ENCODE measurements around the gene EVC2.

Gene EVC2

DNA sequence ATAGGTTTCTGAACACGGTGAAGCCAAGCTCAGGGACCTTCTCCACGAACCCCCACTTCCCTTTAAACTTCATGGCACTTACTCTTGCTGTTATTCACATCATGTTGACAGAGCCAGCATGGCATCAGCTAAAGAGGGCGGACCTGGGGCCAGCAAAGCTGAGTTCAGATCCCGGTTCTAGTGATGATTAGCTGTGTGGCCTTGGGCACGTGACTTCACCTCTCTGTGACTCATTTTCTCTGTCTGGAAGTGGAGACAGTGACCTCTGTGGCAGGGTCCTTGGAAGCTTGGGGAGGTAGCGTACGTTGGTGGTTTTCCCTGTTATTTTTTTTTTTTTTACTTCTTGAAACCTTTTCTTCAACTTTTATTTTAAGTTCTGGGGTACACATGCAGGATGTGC lies 16.0 kb upstream of the EVC2 start:
- no peaks in the 10 kb centered on the region for H3K27me3 ChIP-seq (ENCODE audit: insufficient read depth, poor library complexity, severe bottlenecking)
- H3K36me3 ChIP-seq (ENCODE audit: low read depth), result peaks cover 64% of the 10 kb centered on the region
- DNase-seq (ENCODE audit: low spot score), result no peak
- no peak overlapping the region for H3K27ac ChIP-seq (ENCODE audit: poor library complexity, severe bottlenecking)
- no peak overlapping the region for H3K4me3 ChIP-seq (ENCODE audit: severe bottlenecking)
- TF ChIP-seq, protein P1, sequence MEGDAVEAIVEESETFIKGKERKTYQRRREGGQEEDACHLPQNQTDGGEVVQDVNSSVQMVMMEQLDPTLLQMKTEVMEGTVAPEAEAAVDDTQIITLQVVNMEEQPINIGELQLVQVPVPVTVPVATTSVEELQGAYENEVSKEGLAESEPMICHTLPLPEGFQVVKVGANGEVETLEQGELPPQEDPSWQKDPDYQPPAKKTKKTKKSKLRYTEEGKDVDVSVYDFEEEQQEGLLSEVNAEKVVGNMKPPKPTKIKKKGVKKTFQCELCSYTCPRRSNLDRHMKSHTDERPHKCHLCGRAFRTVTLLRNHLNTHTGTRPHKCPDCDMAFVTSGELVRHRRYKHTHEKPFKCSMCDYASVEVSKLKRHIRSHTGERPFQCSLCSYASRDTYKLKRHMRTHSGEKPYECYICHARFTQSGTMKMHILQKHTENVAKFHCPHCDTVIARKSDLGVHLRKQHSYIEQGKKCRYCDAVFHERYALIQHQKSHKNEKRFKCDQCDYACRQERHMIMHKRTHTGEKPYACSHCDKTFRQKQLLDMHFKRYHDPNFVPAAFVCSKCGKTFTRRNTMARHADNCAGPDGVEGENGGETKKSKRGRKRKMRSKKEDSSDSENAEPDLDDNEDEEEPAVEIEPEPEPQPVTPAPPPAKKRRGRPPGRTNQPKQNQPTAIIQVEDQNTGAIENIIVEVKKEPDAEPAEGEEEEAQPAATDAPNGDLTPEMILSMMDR (IDR thresholded peaks at IDR 0.05; ENCODE audit: poor library complexity, severe bottlenecking), result no peak
- no peak for ATAC-seq (ENCODE audit: low read depth)
- H3K9me3 ChIP-seq (ENCODE audit: severe bottlenecking), result no peaks in the 10 kb centered on the region
- no peaks in the 10 kb centered on the region for H3K4me1 ChIP-seq (ENCODE audit: insufficient read depth, poor library complexity, severe bottlenecking)

DNA sequence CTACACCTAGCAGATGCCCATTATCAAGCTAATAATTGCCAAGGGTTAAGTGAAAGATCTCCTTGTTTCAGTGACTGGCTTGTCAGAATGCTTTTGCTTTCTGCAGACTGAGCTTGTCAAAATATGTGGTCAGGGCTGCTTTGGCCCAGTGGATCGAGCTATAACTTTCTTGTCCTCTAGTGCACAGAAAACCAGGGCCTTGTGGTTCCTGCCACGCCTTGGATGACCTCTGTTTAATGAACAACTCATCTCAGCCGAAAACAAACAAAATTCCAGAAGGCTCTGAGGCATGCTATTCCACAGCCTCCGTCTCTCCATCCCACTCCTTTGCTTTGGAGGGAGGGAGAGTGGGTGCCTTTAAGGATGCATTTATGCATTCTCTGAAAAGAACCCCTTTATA lies 14.0 kb upstream of the EVC2 start:
- Histone ChIP-seq H3K27me3 (ENCODE audit: insufficient read depth, poor library complexity, severe bottlenecking) (no peaks in the 10 kb centered on the region), H3K4me3 (ENCODE audit: severe bottlenecking) (no peak overlapping the region), H3K4me1 (ENCODE audit: insufficient read depth, poor library complexity, severe bottlenecking) (no peaks in the 10 kb centered on the region), H3K27ac (ENCODE audit: poor library complexity, severe bottlenecking) (peak overlapping the region; percentile 10), H3K36me3 (ENCODE audit: low read depth) (peaks cover 74% of the 10 kb centered on the region), H3K9me3 (ENCODE audit: severe bottlenecking) (no peaks in the 10 kb centered on the region)
- ATAC-seq (ENCODE audit: low read depth), result peak; percentile 52; the same call in 2 of the 3 replicates
- DNase-seq (ENCODE audit: low spot score), result no peak
- TF ChIP-seq, protein P1 (IDR thresholded peaks at IDR 0.05; ENCODE audit: poor library complexity, severe bottlenecking), result no peak

DNA sequence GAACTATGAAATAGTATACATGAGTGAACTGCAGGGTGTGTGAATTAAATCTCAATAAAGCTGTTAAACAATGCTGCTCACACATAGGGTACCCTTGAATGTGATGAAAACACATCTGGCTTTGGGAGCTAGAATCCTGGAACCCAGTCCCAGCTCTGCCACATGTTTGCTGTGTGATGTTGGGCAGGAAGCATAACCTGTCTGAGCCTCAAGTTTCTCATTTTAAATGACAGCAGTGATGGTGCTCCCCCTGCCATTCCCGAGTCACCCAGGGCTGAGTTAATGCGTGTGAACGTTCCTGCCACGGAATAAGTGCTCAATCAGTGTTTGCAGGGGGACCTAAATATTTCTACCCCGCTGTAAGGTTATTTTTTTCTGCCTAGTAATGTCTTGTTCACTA lies 13.6 kb upstream of the EVC2 start:
- Histone ChIP-seq H3K27ac (ENCODE audit: poor library complexity, severe bottlenecking) (peak overlapping the region; percentile 10), H3K27me3 (ENCODE audit: insufficient read depth, poor library complexity, severe bottlenecking) (no peaks in the 10 kb centered on the region), H3K4me1 (ENCODE audit: insufficient read depth, poor library complexity, severe bottlenecking) (no peaks in the 10 kb centered on the region), H3K36me3 (ENCODE audit: low read depth) (peaks cover 78% of the 10 kb centered on the region), H3K9me3 (ENCODE audit: severe bottlenecking) (no peaks in the 10 kb centered on the region), H3K4me3 (ENCODE audit: severe bottlenecking) (no peak overlapping the region)
- TF ChIP-seq, protein P1 (IDR thresholded peaks at IDR 0.05; ENCODE audit: poor library complexity, severe bottlenecking), result no peak
- ATAC-seq (ENCODE audit: low read depth) (no peak), DNase-seq (ENCODE audit: low spot score) (no peak)

DNA sequence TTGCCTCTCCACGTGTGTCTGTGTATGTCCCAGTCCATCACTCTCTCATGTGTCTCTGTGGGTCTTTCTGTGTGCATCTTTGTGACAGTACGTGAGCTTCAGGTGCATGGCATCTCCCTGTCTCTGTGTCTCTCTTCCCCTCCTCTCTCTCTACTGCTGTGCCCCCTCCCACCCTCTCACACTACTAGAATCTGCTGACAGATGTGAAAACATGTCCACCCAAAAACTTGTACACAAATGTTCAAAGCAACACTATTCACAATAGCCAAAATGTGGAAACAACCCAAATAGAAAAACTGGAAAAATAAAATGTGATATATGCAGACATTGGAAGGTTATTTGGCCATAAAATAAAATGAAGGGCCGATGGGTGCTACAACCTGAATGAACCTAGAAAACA lies 12.6 kb upstream of the EVC2 start:
- TF ChIP-seq, protein P1 (IDR thresholded peaks at IDR 0.05; ENCODE audit: poor library complexity, severe bottlenecking), result no peak
- no peaks in the 10 kb centered on the region for H3K27me3 ChIP-seq (ENCODE audit: insufficient read depth, poor library complexity, severe bottlenecking)
- no peak for ATAC-seq (ENCODE audit: low read depth)
- no peak overlapping the region for H3K4me3 ChIP-seq (ENCODE audit: severe bottlenecking)
- no peak for DNase-seq (ENCODE audit: low spot score)
- H3K9me3 ChIP-seq (ENCODE audit: severe bottlenecking), result no peaks in the 10 kb centered on the region
- no peak overlapping the region for H3K27ac ChIP-seq (ENCODE audit: poor library complexity, severe bottlenecking)
- H3K4me1 ChIP-seq (ENCODE audit: insufficient read depth, poor library complexity, severe bottlenecking), result no peaks in the 10 kb centered on the region
- H3K36me3 ChIP-seq (ENCODE audit: low read depth), result peaks cover 77% of the 10 kb centered on the region

DNA sequence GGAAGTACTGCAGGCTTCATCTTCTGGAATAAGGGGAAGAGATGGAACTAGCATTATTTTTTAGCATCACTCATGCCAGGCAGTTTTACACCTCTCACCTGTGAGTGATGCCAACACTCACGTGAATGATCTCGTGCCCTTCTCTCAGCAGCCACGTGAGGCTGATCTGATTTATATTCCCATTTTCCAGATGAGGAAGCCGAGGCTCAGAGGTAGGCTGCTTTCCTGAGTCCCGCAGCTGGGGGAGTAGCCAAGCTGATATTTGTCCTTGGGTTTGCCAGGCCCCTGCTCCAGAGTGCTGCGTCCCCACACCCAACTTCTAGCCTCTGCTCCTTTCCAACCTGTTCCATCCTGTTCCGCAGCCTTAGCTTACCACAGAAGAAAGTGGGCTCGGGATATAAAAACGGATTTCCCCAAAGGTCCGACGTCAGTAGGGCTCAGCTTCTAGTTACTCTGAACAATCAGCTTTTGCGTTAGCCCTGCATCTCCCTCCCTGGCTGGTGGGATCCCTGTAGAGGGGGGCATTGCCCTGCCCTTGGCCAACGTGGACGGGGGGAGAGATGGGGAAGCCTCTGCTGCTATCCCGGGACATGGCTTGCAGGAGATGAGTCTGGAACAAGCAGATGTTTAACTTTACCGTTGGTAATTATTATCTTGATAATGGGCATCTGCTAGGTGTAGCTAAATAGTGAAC lies 11.9 kb upstream of the EVC2 start:
- no peak for DNase-seq (ENCODE audit: low spot score)
- H3K9me3 ChIP-seq (ENCODE audit: severe bottlenecking), result peaks cover under 1% of the 10 kb centered on the region

More for the DNA sequence above, 11.9 kb upstream of the EVC2 start:
- TF ChIP-seq, protein P1 (IDR thresholded peaks at IDR 0.05; ENCODE audit: poor library complexity, severe bottlenecking), result no peak
- Histone ChIP-seq H3K36me3 (ENCODE audit: low read depth) (peaks cover 71% of the 10 kb centered on the region), H3K4me1 (ENCODE audit: insufficient read depth, poor library complexity, severe bottlenecking) (no peaks in the 10 kb centered on the region), H3K27ac (ENCODE audit: poor library complexity, severe bottlenecking) (no peak overlapping the region), H3K4me3 (ENCODE audit: severe bottlenecking) (no peak overlapping the region), H3K27me3 (ENCODE audit: insufficient read depth, poor library complexity, severe bottlenecking) (no peaks in the 10 kb centered on the region)
- ATAC-seq (ENCODE audit: low read depth), result no peak

All from RWPE2 (cell line).